Kidney (tissue), 14 donors: ENCODE measurements around the gene ALDH1L1. TPM values are rescaled to one million over a fixed set of nuclear protein-coding genes. Genes with fewer than 3 reads are reported as not detected.

Source experiments
- DNase-seq, 5 donors: peaks; one replicate each; pipeline ENCODE4 v3.0.0-alpha.2; 2013 to 2020
- FAIRE-seq: peaks from 2 replicates; lab custom pipeline; 2012; peaks lifted over from hg19 to GRCh38; lab: Jason Lieb, UNC
- H3K27ac ChIP-seq, 2 donors: one replicate each; pipeline ENCODE4 v1.7.0; 2013; ENCODE audit warnings: low read depth in 2 of 2, low read length in 2 of 2, inconsistent platforms in 1 of 2
- H3K27me3 ChIP-seq: one replicate; pipeline ENCODE4 v1.7.1; 2013; ENCODE audit warnings: low read length, inconsistent platforms; ENCODE audit not compliant: control insufficient read depth, insufficient read depth
- H3K36me3 ChIP-seq, 3 donors: one replicate each; pipeline versions ENCODE4 v1.7.0 to v1.7.1; 2013; ENCODE audit warnings: low read length in 3 of 3, control low read depth in 1 of 3, inconsistent platforms in 1 of 3; ENCODE audit not compliant: insufficient read depth in 3 of 3, control insufficient read depth in 2 of 3
- H3K4me1 ChIP-seq, 3 donors: one replicate each; pipeline versions ENCODE4 v1.7.0 to v1.7.1; 2013; ENCODE audit warnings: low read length in 3 of 3, inconsistent platforms in 1 of 3, low read depth in 1 of 3; ENCODE audit not compliant: control insufficient read depth in 2 of 3, insufficient read depth in 2 of 3
- H3K4me3 ChIP-seq, 3 donors: one replicate each; pipeline versions ENCODE4 v1.7.0 to v1.8.1; 2013; ENCODE audit warnings: low read length in 3 of 3, control low read depth in 1 of 3, inconsistent platforms in 1 of 3
- H3K9ac ChIP-seq, 3 donors: one replicate each; pipeline versions ENCODE4 v1.7.0 to v1.7.1; 2013; ENCODE audit warnings: low read length in 3 of 3, control low read depth in 1 of 3, inconsistent platforms in 1 of 3
- H3K9me3 ChIP-seq, 3 donors: one replicate each; pipeline versions ENCODE4 v1.7.0 to v1.7.1; 2013; ENCODE audit warnings: low read length in 3 of 3, control low read depth in 1 of 3, inconsistent platforms in 1 of 3; ENCODE audit not compliant: control insufficient read depth in 2 of 3, insufficient read depth in 1 of 3
- CTCF ChIP-seq: IDR thresholded peaks from 3 replicates; pipeline ENCODE4 v1.5.1; 2012; ENCODE audit warnings: mild to moderate bottlenecking, moderate library complexity, borderline replicate concordance; ENCODE audit not compliant: insufficient read depth; ENCODE audit errors: extremely low read depth
- intact Hi-C: fragments of 100-400 bp; cut with DNase I; formaldehyde crosslinking; loops from one replicate; pipeline ENCODE4 v1.11.1; 2022
- polyA plus RNA-seq: library from polyadenylated mRNA; stranded (reverse); fragments of 350-450 nt; fragmentation: Illumina TruSeq; extraction: RNeasy Lipid Tissue Mini Kit (QIAGEN cat#74804); gene quantifications from one replicate; pipeline ENCODE4 v1.2.3, GENCODE V29; 2014; ENCODE audit warnings: low read depth, low replicate concordance; ENCODE audit not compliant: insufficient read depth
- total RNA-seq: library from RNA; stranded (reverse); fragmentation: NEBNext Ultra II Directional; extraction: Animal tissue kit (Norgen Biotek cat#: 25700); gene quantifications from one replicate; pipeline ENCODE4 v1.2.1, GENCODE V29; 2021
- donor health status: control.
- donor health status: control.
- donor health status: control.
- donor health status: control.
- donor health status: control.
- donor health status: DM: yes; HTN: yes; CAD: no.
- donor health status: Normal renal cell carcinoma (clear cell type).

Gene ALDH1L1
- total and polyA plus RNA-seq, 2 donors from 2014 or later: 60.0 to 199 TPM

GRCh38 chr3:126146525-126147146 is 33.8 kb downstream of the ALDH1L1 start:
- Histone ChIP-seq H3K9me3 (no peaks in the 10 kb centered on the region), H3K36me3 (peaks cover 0 to 32% (median 17%) of the 10 kb centered on the region in 3 donors), H3K27me3 (no peaks in the 10 kb centered on the region), H3K27ac (no peak overlapping the region), H3K9ac (no peak overlapping the region), H3K4me1 (no peaks in the 10 kb centered on the region), H3K4me3 (no peak overlapping the region)
- DNase-seq (peak in 1 of 5 donors; percentile 43), FAIRE-seq (no peak)
- intact Hi-C loops: no loop called here
- no peak for TF ChIP-seq CTCF

- H3K4me1 ChIP-seq: no peaks in the 10 kb centered on the region
- no peak overlapping the region for H3K27ac ChIP-seq
- H3K4me3 ChIP-seq: no peak overlapping the region
- no peak for TF ChIP-seq CTCF
- no peaks in the 10 kb centered on the region for H3K9me3 ChIP-seq
- FAIRE-seq (no peak), DNase-seq (peak in 1 of 5 donors; percentile 51)
- intact Hi-C loops: no loop called here
- H3K27me3 ChIP-seq: no peaks in the 10 kb centered on the region
- H3K9ac ChIP-seq: no peak overlapping the region
- peaks cover 0 to 27% (median 14%) of the 10 kb centered on the region in 3 donors for H3K36me3 ChIP-seq
Observed at GRCh38 chr3:126146034-126146433, 34.4 kb downstream of the ALDH1L1 start.

- H3K27ac ChIP-seq: no peak overlapping the region
- H3K4me1 ChIP-seq: no peaks in the 10 kb centered on the region
- FAIRE-seq (no peak), DNase-seq (no peak)
- H3K27me3 ChIP-seq: no peaks in the 10 kb centered on the region
- no peak overlapping the region for H3K4me3 ChIP-seq
- TF ChIP-seq CTCF: no peak
- H3K9me3 ChIP-seq: no peaks in the 10 kb centered on the region
- peaks cover 0 to 19% (median 4%) of the 10 kb centered on the region in 3 donors for H3K36me3 ChIP-seq
- intact Hi-C loops: no loop called here
- no peak overlapping the region for H3K9ac ChIP-seq
Observed at GRCh38 chr3:126142652-126143051, 37.7 kb downstream of the ALDH1L1 start.
